T-helper 1 cell treated with Interleukin-12 subunit alpha and Interleukin-12 subunit beta and Interleukin-4 antibody, amounts not matched to agents 30 μg/mL and 1 μg/mL, for 36 hours (primary cell): Measurements from ENCODE around the gene TMEM242.

ENCODE experiments used
- H3K27ac Mint-ChIP-seq: one replicate; pipeline ENCODE4 v1.8.0; 2021; ENCODE audit warnings: mild to moderate bottlenecking, mixed read lengths
- H3K27me3 Mint-ChIP-seq: one replicate; pipeline ENCODE4 v1.8.0; 2021; ENCODE audit warnings: low read depth, mixed read lengths
- H3K36me3 Mint-ChIP-seq: one replicate; pipeline ENCODE4 v1.8.0; 2021; ENCODE audit warnings: low read depth, mixed read lengths
- H3K4me1 Mint-ChIP-seq: one replicate; pipeline ENCODE4 v1.8.0; 2021; ENCODE audit warnings: low read depth, mixed read lengths
- H3K4me3 Mint-ChIP-seq: one replicate; pipeline ENCODE4 v1.8.0; 2021; ENCODE audit warnings: mild to moderate bottlenecking, moderate library complexity, mixed read lengths
- H3K9me3 Mint-ChIP-seq: one replicate; pipeline ENCODE4 v1.8.0; 2021; ENCODE audit warnings: mixed read lengths

Gene TMEM242

GRCh38 chr6:157333537-157333936 lies 10.2 kb upstream of the TMEM242 start:
- Mint-ChIP-seq H3K4me1 (no peaks in the 10 kb centered on the region), H3K4me3 (no peak overlapping the region), H3K27me3 (peaks cover 62% of the 10 kb centered on the region), H3K36me3 (no peaks in the 10 kb centered on the region), H3K9me3 (no peaks in the 10 kb centered on the region), H3K27ac (no peak overlapping the region)

- H3K4me1 Mint-ChIP-seq, result peaks cover 2% of the 10 kb centered on the region
- H3K36me3 Mint-ChIP-seq, result no peaks in the 10 kb centered on the region
- H3K27ac Mint-ChIP-seq, result no peak overlapping the region
- H3K4me3 Mint-ChIP-seq, result no peak overlapping the region
- H3K9me3 Mint-ChIP-seq, result no peaks in the 10 kb centered on the region
- peaks cover 65% of the 10 kb centered on the region for H3K27me3 Mint-ChIP-seq
Observed at GRCh38 chr6:157332813-157333212, 9.5 kb upstream of the TMEM242 start.

- Mint-ChIP-seq H3K9me3 (no peaks in the 10 kb centered on the region), H3K4me3 (no peak overlapping the region), H3K36me3 (no peaks in the 10 kb centered on the region), H3K27ac (no peak overlapping the region), H3K27me3 (peaks cover 60% of the 10 kb centered on the region), H3K4me1 (peaks cover 9% of the 10 kb centered on the region)
Observed at GRCh38 chr6:157330831-157331230, 7.5 kb upstream of the TMEM242 start.

- peaks cover 60% of the 10 kb centered on the region for H3K27me3 Mint-ChIP-seq
- H3K9me3 Mint-ChIP-seq, result no peaks in the 10 kb centered on the region
- H3K27ac Mint-ChIP-seq, result no peak overlapping the region
- no peak overlapping the region for H3K4me3 Mint-ChIP-seq
- peaks cover 15% of the 10 kb centered on the region for H3K4me1 Mint-ChIP-seq
- H3K36me3 Mint-ChIP-seq, result no peaks in the 10 kb centered on the region
Observed at GRCh38 chr6:157329829-157330228, 6.5 kb upstream of the TMEM242 start.

GRCh38 chr6:157328108-157328692 lies 4.9 kb upstream of the TMEM242 start:
- Mint-ChIP-seq H3K4me3 (no peak overlapping the region), H3K27me3 (peaks cover 56% of the 10 kb centered on the region), H3K9me3 (no peaks in the 10 kb centered on the region), H3K36me3 (no peaks in the 10 kb centered on the region), H3K27ac (no peak overlapping the region), H3K4me1 (peaks cover 21% of the 10 kb centered on the region)

- Mint-ChIP-seq H3K27me3 (peaks cover 50% of the 10 kb centered on the region), H3K9me3 (no peaks in the 10 kb centered on the region), H3K27ac (no peak overlapping the region), H3K4me3 (no peak overlapping the region), H3K4me1 (peaks cover 26% of the 10 kb centered on the region), H3K36me3 (no peaks in the 10 kb centered on the region)
Observed at GRCh38 chr6:157326979-157327378, 3.7 kb upstream of the TMEM242 start.

- peaks cover 36% of the 10 kb centered on the region for H3K27me3 Mint-ChIP-seq
- peaks cover 31% of the 10 kb centered on the region for H3K4me1 Mint-ChIP-seq
- peaks cover 5% of the 10 kb centered on the region for H3K36me3 Mint-ChIP-seq
- peak overlapping the region; percentile 37 for H3K27ac Mint-ChIP-seq
- H3K4me3 Mint-ChIP-seq, result no peak overlapping the region
- H3K9me3 Mint-ChIP-seq, result no peaks in the 10 kb centered on the region
Observed at GRCh38 chr6:157325069-157325805, 1.9 kb upstream of the TMEM242 start.

- peak overlapping the region; percentile 89 for H3K27ac Mint-ChIP-seq
- H3K4me1 Mint-ChIP-seq, result peaks cover 31% of the 10 kb centered on the region
- no peaks in the 10 kb centered on the region for H3K9me3 Mint-ChIP-seq
- peak overlapping the region; percentile 98 for H3K4me3 Mint-ChIP-seq
- peaks cover 26% of the 10 kb centered on the region for H3K27me3 Mint-ChIP-seq
- peaks cover 5% of the 10 kb centered on the region for H3K36me3 Mint-ChIP-seq
Observed at GRCh38 chr6:157323966-157324300, 614 bp upstream of the TMEM242 start.

- Mint-ChIP-seq H3K36me3 (peaks cover 5% of the 10 kb centered on the region), H3K4me1 (peaks cover 29% of the 10 kb centered on the region), H3K27ac (peak overlapping the region; percentile 89), H3K4me3 (peak overlapping the region; percentile 98), H3K27me3 (peaks cover 15% of the 10 kb centered on the region), H3K9me3 (no peaks in the 10 kb centered on the region)
Observed at GRCh38 chr6:157322792-157323254, 496 bp downstream of the TMEM242 start.

- Mint-ChIP-seq H3K4me1 (peaks cover 12% of the 10 kb centered on the region), H3K27me3 (no peaks in the 10 kb centered on the region), H3K36me3 (peaks cover 20% of the 10 kb centered on the region), H3K4me3 (no peak overlapping the region), H3K9me3 (no peaks in the 10 kb centered on the region), H3K27ac (no peak overlapping the region)
Observed at GRCh38 chr6:157316871-157317814, 6.2 kb downstream of the TMEM242 start.

GRCh38 chr6:157314705-157315321 lies 8.5 kb downstream of the TMEM242 start:
- Mint-ChIP-seq H3K27ac (no peak overlapping the region), H3K4me1 (peaks cover 8% of the 10 kb centered on the region), H3K27me3 (no peaks in the 10 kb centered on the region), H3K4me3 (no peak overlapping the region), H3K9me3 (no peaks in the 10 kb centered on the region), H3K36me3 (peaks cover 20% of the 10 kb centered on the region)

GRCh38 chr6:157313531-157314467 lies 9.5 kb downstream of the TMEM242 start:
- Mint-ChIP-seq H3K36me3 (peaks cover 20% of the 10 kb centered on the region), H3K4me3 (no peak overlapping the region), H3K9me3 (no peaks in the 10 kb centered on the region), H3K27me3 (no peaks in the 10 kb centered on the region), H3K27ac (no peak overlapping the region), H3K4me1 (peaks cover 8% of the 10 kb centered on the region)

- peaks cover 8% of the 10 kb centered on the region for H3K4me1 Mint-ChIP-seq
- H3K9me3 Mint-ChIP-seq, result no peaks in the 10 kb centered on the region
- peaks cover 20% of the 10 kb centered on the region for H3K36me3 Mint-ChIP-seq
- H3K27ac Mint-ChIP-seq, result no peak overlapping the region
- H3K27me3 Mint-ChIP-seq, result no peaks in the 10 kb centered on the region
- H3K4me3 Mint-ChIP-seq, result no peak overlapping the region
Observed at GRCh38 chr6:157312757-157313156, 10.6 kb downstream of the TMEM242 start.
